ENCODE results near the gene PSMF1.

DNA sequence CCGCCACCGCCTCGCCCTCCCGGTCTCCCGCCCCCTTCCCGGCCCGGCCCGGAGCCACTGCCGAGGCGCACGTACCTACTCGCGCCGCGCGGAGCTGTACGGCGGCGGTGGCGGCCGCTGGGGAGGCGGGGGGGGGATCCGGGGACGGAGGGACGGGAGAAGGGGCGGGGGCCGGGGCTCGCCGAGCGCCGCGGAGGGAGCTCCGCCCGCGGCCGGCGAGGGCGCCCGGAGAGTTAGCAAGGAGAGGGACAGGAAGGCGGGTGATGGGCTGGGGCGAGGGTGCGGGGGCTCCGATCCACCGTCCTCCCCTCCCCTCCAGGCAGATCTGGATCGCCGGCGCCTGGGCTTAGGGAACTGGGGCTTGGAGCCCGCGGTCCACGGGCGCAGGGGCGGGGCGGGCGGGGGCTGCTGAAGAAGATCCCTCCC, 66.9 kb downstream of the PSMF1 start:
- TF ChIP-seq, protein P1, sequence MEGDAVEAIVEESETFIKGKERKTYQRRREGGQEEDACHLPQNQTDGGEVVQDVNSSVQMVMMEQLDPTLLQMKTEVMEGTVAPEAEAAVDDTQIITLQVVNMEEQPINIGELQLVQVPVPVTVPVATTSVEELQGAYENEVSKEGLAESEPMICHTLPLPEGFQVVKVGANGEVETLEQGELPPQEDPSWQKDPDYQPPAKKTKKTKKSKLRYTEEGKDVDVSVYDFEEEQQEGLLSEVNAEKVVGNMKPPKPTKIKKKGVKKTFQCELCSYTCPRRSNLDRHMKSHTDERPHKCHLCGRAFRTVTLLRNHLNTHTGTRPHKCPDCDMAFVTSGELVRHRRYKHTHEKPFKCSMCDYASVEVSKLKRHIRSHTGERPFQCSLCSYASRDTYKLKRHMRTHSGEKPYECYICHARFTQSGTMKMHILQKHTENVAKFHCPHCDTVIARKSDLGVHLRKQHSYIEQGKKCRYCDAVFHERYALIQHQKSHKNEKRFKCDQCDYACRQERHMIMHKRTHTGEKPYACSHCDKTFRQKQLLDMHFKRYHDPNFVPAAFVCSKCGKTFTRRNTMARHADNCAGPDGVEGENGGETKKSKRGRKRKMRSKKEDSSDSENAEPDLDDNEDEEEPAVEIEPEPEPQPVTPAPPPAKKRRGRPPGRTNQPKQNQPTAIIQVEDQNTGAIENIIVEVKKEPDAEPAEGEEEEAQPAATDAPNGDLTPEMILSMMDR (IDR thresholded peaks at IDR 0.05; ENCODE audit: extremely low read depth in 1 of 2, insufficient read depth in 1 of 2, low read depth in 1 of 2, low read length in 2 of 2): no peak
- TF ChIP-seq JUN (IDR thresholded peaks at IDR 0.05; ENCODE audit: borderline replicate concordance, insufficient read depth, insufficient read length, low read depth): no peak
- TF ChIP-seq POLR2A (IDR thresholded peaks at IDR 0.05; ENCODE audit: low read depth, low read length): no peak

All from endothelial cell of umbilical vein (primary cell).